ENCODE data around the gene KRTAP1-4.

DNA sequence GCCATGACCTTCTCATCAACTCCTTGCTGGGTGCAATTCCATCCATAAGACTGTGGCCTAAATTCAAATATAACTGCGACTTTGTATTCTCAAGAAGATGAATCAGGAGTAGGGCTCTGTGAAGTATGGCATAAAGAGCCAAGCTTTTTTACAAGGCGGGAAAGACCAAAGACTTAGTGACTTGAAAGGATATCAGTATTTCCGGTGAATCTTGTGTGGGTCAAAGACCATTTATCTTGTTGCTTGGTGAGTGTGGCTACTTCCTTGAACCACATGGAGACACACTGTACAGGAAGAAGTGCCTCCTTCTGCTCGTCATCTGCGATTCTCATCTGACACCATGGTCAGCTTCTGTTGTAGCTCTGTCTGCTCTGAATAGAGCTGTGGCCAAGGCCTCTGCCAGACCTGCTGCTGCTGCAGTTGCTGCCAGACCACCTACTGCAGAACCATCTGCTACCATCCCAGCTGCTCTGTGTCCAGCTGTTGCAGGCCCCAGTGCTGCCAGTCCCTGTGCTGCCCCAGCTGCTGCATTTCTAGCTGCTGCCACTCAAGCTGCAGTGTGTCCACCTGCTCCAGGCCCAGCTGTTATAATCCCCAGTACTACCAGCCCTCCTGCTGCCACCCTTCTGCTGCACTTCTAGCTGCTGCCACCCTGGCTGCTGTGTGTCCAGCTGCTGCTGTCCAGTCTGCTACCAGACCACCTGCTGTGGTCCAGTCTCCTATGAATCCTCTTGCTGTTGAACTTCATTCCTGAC lies 41.8 kb upstream of the KRTAP1-4 start:
- TF ChIP-seq POLR2AphosphoS5 (IDR thresholded peaks at IDR 0.05; ENCODE audit: low read depth, low read length) (no peak), POLR2A (IDR thresholded peaks at IDR 0.05; ENCODE audit: low read depth, low read length) (no peak)

All from GM12892 (cell line).